Measurements from ENCODE around the gene SLC25A10.

DNA sequence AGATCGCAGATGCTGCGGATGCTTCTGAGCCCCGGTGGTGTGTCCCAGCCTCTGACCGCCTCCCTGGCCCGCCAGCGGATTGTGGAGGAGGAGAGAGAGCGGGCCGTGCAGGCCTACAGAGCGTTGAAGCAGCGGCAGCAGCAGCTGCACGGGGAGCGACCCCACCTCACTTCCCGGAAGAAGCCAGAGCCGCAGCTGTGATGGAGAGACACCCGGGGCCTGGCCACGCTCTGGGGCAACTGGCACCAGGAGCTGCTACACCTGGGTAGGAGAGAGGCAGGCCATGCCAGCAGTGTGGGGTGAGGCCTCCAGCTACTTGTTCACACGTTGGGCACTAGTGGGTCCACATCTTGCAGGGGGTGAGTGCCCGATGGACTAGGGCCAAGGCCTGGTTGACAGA lies 39.6 kb upstream of the SLC25A10 start:
- no peak for TF ChIP-seq POLR2A (IDR thresholded peaks at IDR 0.05)
- no peak for TF ChIP-seq EP300 (IDR thresholded peaks at IDR 0.05)
- TF ChIP-seq, protein P1, sequence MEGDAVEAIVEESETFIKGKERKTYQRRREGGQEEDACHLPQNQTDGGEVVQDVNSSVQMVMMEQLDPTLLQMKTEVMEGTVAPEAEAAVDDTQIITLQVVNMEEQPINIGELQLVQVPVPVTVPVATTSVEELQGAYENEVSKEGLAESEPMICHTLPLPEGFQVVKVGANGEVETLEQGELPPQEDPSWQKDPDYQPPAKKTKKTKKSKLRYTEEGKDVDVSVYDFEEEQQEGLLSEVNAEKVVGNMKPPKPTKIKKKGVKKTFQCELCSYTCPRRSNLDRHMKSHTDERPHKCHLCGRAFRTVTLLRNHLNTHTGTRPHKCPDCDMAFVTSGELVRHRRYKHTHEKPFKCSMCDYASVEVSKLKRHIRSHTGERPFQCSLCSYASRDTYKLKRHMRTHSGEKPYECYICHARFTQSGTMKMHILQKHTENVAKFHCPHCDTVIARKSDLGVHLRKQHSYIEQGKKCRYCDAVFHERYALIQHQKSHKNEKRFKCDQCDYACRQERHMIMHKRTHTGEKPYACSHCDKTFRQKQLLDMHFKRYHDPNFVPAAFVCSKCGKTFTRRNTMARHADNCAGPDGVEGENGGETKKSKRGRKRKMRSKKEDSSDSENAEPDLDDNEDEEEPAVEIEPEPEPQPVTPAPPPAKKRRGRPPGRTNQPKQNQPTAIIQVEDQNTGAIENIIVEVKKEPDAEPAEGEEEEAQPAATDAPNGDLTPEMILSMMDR (IDR thresholded peaks at IDR 0.05), result no peak
